K562 treated with DMSO at 1 percent for 12 hours (cell line): Measurements from ENCODE around the gene OR5AR1. TPM values are rescaled to one million over a fixed set of nuclear protein-coding genes. Genes with fewer than 3 reads are reported as not detected.

ENCODE experiments used
- total RNA-seq: library from RNA; unstranded; fragments of 300-600 nt; gene quantifications from 2 replicates; pipeline ENCODE4 v1.2.3, GENCODE V29; 2022; ENCODE audit not compliant: insufficient read depth

OR5AR1 gene
- not detected in 2 replicates for total RNA-seq

GRCh38 chr11:56663386-56663785 lies at the start of gene OR5AR1:
TSS of gene OR5AR1 (plus strand) at chr11:56663686. CDS start at chr11:56663686, 0 bp downstream.

GRCh38 chr11:56642339-56642738 lies 21.1 kb upstream of the OR5AR1 start, which contains the start of gene OR5AP2:
TSS of gene OR5AP2 (minus strand) at chr11:56642439. CDS start at chr11:56642439, 0 bp downstream.

GRCh38 chr11:56698795-56699194 lies 35.3 kb downstream of the OR5AR1 start, which contains the start of gene OR9G1:
TSS of gene OR9G1 (plus strand) at chr11:56699095. CDS start at chr11:56700388, 1,293 bp downstream.

Other genes with a start within 250 kb of the OR5AR1 start
- not detected in 2 replicates for gene OR5M3, start 190.3 kb upstream of the OR5AR1 start, total RNA-seq
- gene OR5M8, start 172.3 kb upstream of the OR5AR1 start, total RNA-seq: not detected in 2 replicates
- not detected in 2 replicates for gene OR5M11, start 120.4 kb upstream of the OR5AR1 start, total RNA-seq
- not detected in 2 replicates for gene OR5M10, start 86.0 kb upstream of the OR5AR1 start, total RNA-seq
- gene OR5M1, start 48.8 kb upstream of the OR5AR1 start, total RNA-seq: not detected in 2 replicates
- not detected in 2 replicates for gene OR5AP2, start 21.2 kb upstream of the OR5AR1 start, total RNA-seq
- gene OR9G1, start 35.4 kb downstream of the OR5AR1 start, total RNA-seq: not detected in 2 replicates
- gene OR9G4, start 85.0 kb downstream of the OR5AR1 start, total RNA-seq: not detected in 2 replicates